Left kidney (tissue), 2 donors: Measurements from ENCODE around the gene TPPP2. TPM values are rescaled to one million over a fixed set of nuclear protein-coding genes. Genes with fewer than 3 reads are reported as not detected.

Experiments
- DNase-seq: peaks from one replicate; pipeline ENCODE4 v3.0.0-alpha.2; 2013
- polyA plus RNA-seq: library from polyadenylated mRNA; unstranded; fragments of 120-200 nt; gene quantifications from one replicate; pipeline ENCODE4 v1.2.1, GENCODE V29; 2013; ENCODE audit not compliant: insufficient read length

Gene TPPP2
- polyA plus RNA-seq, 1 donor = 2.7 TPM

GRCh38 chr14:21077672-21078071 is 47.7 kb downstream of the TPPP2 start:
- no peak for DNase-seq

GRCh38 chr14:21078287-21078686 is 48.3 kb downstream of the TPPP2 start:
- DNase-seq = no peak

GRCh38 chr14:21078726-21079125 is 48.7 kb downstream of the TPPP2 start:
- no peak for DNase-seq

GRCh38 chr14:21081521-21082142 is 51.6 kb downstream of the TPPP2 start:
- DNase-seq = no peak

Other genes starting within 250 kb of the TPPP2 start
- gene RNASE6, start 248.9 kb upstream of the TPPP2 start, polyA plus RNA-seq = 5.0 TPM
- gene RNASE1, start 227.4 kb upstream of the TPPP2 start, polyA plus RNA-seq = 98.4 TPM
- 1.2 TPM for gene RNASE3, start 138.8 kb upstream of the TPPP2 start, polyA plus RNA-seq
- gene RNASE2, start 74.7 kb upstream of the TPPP2 start, polyA plus RNA-seq = 1.1 TPM
- gene METTL17, start 40.2 kb upstream of the TPPP2 start, polyA plus RNA-seq = 124 TPM
- gene SLC39A2, start 30.9 kb upstream of the TPPP2 start, polyA plus RNA-seq = 1.3 TPM
- gene NDRG2, start 5.2 kb upstream of the TPPP2 start, polyA plus RNA-seq = 175 TPM
- 0.68 TPM for gene RNASE13, start 4.6 kb downstream of the TPPP2 start, polyA plus RNA-seq
- gene RNASE7, start 12.1 kb downstream of the TPPP2 start, polyA plus RNA-seq = 0.55 TPM
- not detected for gene RNASE8, start 27.6 kb downstream of the TPPP2 start, polyA plus RNA-seq
- gene ARHGEF40, start 40.1 kb downstream of the TPPP2 start, polyA plus RNA-seq = 82.7 TPM
- gene ZNF219, start 68.4 kb downstream of the TPPP2 start, polyA plus RNA-seq = 22.8 TPM
- gene TMEM253, start 70.8 kb downstream of the TPPP2 start, polyA plus RNA-seq = 1.3 TPM
- 0.05 TPM for gene OR5AU1, start 125.8 kb downstream of the TPPP2 start, polyA plus RNA-seq
- 908 TPM for gene HNRNPC, start 239.2 kb downstream of the TPPP2 start, polyA plus RNA-seq
- gene RPGRIP1, start 249.9 kb downstream of the TPPP2 start, polyA plus RNA-seq = 0.58 TPM